Hypothalamus (tissue), 51 donors: ENCODE measurements around the gene VWA3A.
"Not testable (repeated sequence)": the region's sequence is repeated elsewhere in the genome, so short reads cannot be mapped to it uniquely, and the experiment has no call there.

ENCODE experiments used
- DNase-seq, 51 donors: peaks; one replicate each; lab custom pipeline; 2025; lab: John Stamatoyannopoulos, UW

The VWA3A gene

GRCh38 chr16:22088642-22089041, 3.7 kb upstream of the VWA3A start:
- DNase-seq = no peak

GRCh38 chr16:22089910-22090309, 2.4 kb upstream of the VWA3A start:
- no peak for DNase-seq

- DNase-seq = no peak
Measured at GRCh38 chr16:22091721-22092120, 620 bp upstream of the VWA3A start.

GRCh38 chr16:22093331-22093730, 990 bp downstream of the VWA3A start:
- no peak for DNase-seq

- DNase-seq = peak in 3 of 51 donors; percentile 11 to 40 (median 22)
Measured at GRCh38 chr16:22093996-22094395, 1.7 kb downstream of the VWA3A start.

GRCh38 chr16:22098405-22099255, 6.3 kb downstream of the VWA3A start:
- peak in 2 of 51 donors; percentile 1 to 35 for DNase-seq

GRCh38 chr16:22099256-22099975, 7.1 kb downstream of the VWA3A start:
- DNase-seq = no peak

GRCh38 chr16:22103441-22103840, 11.1 kb downstream of the VWA3A start:
- no peak for DNase-seq

GRCh38 chr16:22109258-22109898, 17.0 kb downstream of the VWA3A start:
- DNase-seq = no peak

GRCh38 chr16:22111629-22112028, 19.3 kb downstream of the VWA3A start:
- not testable (repeated sequence) for DNase-seq

GRCh38 chr16:22116095-22116700, 23.9 kb downstream of the VWA3A start:
- no peak for DNase-seq

GRCh38 chr16:22117609-22118008, 25.3 kb downstream of the VWA3A start:
- no peak for DNase-seq

GRCh38 chr16:22120440-22120839, 28.1 kb downstream of the VWA3A start:
- no peak for DNase-seq

GRCh38 chr16:22122239-22122638, 29.9 kb downstream of the VWA3A start:
- no peak for DNase-seq

GRCh38 chr16:22123146-22123545, 30.8 kb downstream of the VWA3A start:
- no peak for DNase-seq

GRCh38 chr16:22123759-22124490, 31.6 kb downstream of the VWA3A start:
- DNase-seq = no peak

GRCh38 chr16:22124583-22125284, 32.4 kb downstream of the VWA3A start:
- DNase-seq = no peak

- DNase-seq = no peak
Measured at GRCh38 chr16:22126037-22126558, 33.8 kb downstream of the VWA3A start.

GRCh38 chr16:22128537-22128936, 36.2 kb downstream of the VWA3A start:
- DNase-seq = not testable (repeated sequence)
